Midbrain (tissue), 1 donor: Measurements from ENCODE around the gene PSMC5.
"Not testable (repeated sequence)": the region's sequence is repeated elsewhere in the genome, so short reads cannot be mapped to it uniquely, and the experiment has no call there.

ENCODE experiments used
- DNase-seq: peaks from one replicate; lab custom pipeline; 2025; lab: John Stamatoyannopoulos, UW

The PSMC5 gene

DNA sequence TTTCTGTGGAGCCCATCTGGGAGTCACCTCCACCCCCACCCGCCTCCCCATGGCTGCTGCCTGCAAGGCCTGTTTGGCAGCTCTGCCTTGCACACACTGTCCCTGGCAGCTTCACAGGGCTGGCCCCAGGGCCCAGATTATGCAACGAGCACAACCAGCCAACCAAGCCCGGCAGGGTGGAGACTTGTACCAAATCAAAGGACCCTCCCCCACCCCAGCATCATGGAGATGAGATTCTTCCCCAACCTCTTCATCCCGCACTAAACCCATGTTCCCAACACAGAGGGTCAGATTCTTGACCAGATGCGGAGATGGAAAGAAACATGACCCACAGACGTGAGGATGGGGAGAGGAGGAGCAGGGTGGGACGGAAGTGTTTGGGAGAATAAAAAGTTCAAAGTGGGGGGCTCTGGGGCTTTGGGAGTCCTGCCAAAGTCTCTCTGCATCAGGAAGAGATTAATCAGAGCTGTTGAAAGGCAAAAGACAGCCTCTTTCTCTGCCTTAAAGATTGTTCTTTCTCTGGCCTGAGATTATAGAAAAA, 11.5 kb downstream of the PSMC5 start:
- peak; percentile 91 for DNase-seq

DNA sequence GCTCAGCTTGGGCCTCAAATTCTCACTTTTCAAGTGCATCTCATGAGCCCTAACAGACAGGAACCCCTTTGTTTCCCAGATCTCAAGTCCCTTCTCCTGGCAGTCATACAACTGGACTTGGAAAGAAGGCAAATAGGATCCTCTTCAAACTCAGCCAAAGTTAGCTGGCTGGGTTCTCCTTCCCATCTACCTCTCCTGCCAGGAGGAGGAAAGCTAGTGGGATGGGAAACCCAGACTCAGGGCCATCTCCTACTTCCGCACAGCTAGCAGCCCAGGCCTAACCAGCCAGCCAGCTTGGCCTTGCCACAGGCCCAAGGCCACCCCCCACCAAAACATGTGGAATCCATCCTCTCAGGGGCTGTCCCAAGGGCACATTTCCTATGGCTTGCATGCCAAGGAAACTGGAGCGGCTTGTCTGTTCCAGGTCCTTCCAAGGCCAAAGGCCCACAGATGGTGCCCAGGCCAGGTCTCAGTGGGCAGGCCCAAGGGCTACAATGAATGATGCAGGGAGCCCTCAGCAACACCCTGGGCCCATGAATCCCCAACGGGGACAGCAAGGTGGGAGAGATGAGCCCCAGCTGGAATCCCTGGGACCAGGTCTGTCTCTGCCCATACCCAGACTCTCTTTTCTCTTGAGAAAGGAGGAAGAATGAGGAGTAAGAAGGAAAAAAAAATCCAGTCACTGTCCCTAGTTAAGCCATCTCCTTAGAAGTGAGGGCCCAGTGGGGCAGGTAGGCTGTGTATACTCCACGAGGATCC, 13.5 kb downstream of the PSMC5 start:
- peak; percentile 31 for DNase-seq

- peak; percentile 51 for DNase-seq
These were observed 14.3 kb downstream of the PSMC5 start for GRCh38 chr17:63841350-63842172.

DNA sequence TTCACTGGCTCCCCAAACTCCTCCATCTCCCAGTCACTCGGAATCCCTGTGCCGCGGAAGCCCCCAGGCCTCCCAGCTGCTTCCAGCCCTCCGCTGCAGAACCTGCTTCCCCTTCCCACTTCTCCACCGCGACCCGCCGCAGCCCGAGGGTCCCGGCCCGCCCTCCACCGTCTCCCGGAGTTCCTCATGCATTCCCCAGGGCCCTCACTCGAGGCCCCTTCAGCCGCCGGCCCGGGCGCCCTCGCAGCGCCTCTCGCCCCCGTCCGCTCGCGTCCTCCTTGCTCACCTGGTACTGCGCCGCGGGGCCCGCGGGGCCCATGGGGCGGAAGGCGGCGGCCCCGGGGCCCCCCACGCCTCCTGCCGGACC, 14.9 kb downstream of the PSMC5 start:
- no peak for DNase-seq

GRCh38 chr17:63842540-63843386, 15.5 kb downstream of the PSMC5 start, which contains the start of gene SMARCD2:
Gene SMARCD2, minus strand, starts transcription at chr17:63842685. Its CDS starts 11 bp downstream, at chr17:63842674.
- peak; percentile 97 for DNase-seq

- not testable (repeated sequence) for DNase-seq
These were observed 16.2 kb downstream of the PSMC5 start for GRCh38 chr17:63843387-63843888.

- DNase-seq = no peak
These were observed 16.9 kb downstream of the PSMC5 start for GRCh38 chr17:63843910-63844677.

DNA sequence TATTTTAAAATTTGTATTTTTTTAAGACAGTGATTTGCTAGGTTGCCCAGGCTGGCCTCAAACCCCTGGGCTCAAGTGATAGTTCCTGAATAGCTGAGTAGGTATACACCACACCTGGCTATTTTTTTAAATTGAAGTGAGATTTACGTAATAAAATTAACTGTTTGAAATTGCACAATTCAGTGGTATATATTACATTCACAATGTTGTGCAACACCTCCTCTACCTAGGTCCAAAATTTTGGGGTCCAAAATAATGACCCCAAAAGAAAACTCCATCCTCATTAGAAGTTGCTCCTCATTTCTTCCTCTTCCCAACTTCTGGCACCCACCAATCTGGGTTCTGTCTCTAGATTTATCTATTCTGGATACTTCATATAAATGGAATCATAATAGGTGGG, 18.3 kb downstream of the PSMC5 start:
- no peak for DNase-seq

- no peak for DNase-seq
These were observed 20.5 kb downstream of the PSMC5 start for GRCh38 chr17:63847525-63848249.

DNA sequence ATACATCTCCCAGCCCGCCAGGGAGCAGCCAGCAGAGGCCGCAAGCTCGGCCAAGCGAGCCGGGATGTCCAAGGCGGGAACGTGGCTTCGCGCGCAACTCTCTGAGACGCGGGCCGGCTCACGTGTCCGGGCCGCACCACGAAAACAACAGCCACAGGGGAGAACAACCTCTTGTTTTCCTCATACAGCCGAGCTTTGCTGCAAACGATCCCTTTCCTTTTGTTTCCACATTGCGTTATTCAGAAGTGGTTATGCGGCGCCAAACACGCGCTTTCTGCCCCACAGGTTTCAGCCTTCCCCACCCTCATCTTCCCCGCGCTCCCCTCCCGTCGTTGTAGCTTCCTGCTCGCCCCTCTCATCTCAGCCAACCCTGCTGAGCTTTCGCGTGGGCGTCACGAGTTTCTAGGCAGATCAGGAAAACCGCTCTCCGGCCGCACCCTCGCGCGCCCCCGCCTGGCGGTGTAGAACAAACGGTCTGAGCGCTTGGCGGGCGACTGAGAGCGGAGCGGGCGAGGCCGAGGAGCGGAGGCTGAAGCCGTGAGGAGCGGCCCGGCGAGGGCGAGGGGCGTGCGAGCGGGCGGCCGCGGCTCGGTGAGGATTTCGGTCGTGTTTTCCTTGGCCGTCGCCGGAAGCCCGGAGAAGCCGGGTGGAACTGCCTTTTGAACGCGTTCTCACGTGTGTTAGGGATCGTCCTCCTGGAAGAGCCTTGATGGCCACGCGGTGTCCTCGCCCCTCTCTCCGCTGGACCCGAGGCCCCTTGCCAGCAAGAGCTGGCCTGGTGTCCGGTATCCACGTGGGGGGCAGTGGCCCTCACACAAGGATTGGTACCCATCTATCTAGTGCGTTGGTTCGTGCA, 21.8 kb downstream of the PSMC5 start:
- peak; percentile 86 for DNase-seq

GRCh38 chr17:63850401-63850800, 23.2 kb downstream of the PSMC5 start:
- DNase-seq = no peak

DNA sequence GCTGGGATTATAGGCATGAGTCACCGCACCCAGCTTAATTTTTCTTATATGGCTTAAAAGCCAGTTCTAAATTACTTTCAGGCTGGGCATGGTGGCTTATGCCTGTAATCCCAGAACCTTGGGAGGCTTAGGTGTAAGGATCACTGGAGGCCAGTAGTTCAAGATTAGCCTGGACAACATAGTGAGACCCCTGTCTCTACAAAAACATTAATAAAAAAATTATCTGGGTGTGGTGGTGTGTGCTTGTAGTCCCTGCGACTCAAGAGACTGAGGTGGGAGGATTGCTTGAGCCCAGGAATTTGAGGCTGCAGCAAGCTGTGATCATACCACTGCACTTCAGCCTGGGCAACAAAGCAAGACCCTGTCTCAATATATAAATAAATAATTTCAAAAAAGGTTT, 26.0 kb downstream of the PSMC5 start:
- no peak for DNase-seq

DNA sequence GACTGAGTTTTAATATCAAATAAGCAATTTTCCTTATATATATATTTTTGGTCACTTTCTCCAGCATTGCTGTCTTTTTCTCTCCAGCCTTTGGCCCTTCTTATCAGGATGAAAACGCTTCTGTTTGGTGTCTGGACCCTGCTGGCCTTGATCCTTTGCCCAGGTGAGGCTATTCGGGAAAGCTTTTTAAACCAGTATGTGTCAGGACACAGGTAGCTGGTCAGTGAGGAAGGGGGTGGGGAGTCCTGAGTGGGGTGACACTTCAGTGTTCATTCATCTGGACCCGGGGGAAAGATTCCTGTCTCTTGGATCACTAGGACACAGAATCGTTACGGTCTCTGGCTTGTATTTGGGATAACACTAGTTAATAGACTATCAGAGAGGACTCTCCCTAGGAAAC, 27.5 kb downstream of the PSMC5 start:
- DNase-seq = no peak

- DNase-seq = no peak
These were observed 28.0 kb downstream of the PSMC5 start for GRCh38 chr17:63855185-63855584.

DNA sequence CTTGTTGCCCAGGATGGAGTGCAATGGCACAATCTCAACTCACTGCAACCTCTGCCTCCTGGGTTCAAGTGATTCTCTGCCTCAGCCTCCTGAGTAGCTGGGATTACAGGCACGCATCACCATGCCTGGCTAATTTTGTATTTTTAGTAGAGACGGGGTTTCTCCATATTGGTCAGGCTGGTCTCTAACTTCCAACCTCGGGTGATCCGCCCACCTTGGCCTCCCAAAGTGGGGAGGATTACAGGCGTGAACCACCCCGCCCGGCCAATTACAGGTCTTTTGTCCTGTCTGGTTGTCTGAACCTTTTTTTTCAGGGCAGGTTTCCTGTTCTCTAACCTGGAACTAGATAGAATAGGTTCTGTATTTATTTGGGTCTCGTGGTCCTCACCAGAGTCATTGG, 29.2 kb downstream of the PSMC5 start:
- DNase-seq = not testable (repeated sequence)

GRCh38 chr17:63859257-63859656, 32.0 kb downstream of the PSMC5 start:
- no peak for DNase-seq

DNA sequence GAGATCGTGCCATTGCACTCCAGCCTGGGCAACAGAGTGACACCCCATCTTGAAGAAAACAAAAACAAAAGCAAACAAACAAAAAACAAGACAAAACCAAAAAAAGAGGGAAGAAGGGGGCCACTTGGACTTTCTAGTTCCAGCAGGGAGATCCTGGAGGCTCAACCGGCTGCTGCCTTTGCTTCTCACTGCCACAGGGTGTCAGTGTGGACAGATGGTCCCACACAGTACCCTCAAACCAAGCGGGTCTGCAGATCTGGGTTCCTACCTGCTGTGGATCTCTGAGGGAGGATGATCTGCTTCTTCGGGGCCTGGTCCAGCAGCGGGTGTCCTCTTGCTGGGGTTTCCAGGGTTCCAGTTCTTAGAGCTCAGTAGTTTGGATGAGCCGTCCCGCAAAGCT, 39.4 kb downstream of the PSMC5 start:
- DNase-seq = not testable (repeated sequence)

DNA sequence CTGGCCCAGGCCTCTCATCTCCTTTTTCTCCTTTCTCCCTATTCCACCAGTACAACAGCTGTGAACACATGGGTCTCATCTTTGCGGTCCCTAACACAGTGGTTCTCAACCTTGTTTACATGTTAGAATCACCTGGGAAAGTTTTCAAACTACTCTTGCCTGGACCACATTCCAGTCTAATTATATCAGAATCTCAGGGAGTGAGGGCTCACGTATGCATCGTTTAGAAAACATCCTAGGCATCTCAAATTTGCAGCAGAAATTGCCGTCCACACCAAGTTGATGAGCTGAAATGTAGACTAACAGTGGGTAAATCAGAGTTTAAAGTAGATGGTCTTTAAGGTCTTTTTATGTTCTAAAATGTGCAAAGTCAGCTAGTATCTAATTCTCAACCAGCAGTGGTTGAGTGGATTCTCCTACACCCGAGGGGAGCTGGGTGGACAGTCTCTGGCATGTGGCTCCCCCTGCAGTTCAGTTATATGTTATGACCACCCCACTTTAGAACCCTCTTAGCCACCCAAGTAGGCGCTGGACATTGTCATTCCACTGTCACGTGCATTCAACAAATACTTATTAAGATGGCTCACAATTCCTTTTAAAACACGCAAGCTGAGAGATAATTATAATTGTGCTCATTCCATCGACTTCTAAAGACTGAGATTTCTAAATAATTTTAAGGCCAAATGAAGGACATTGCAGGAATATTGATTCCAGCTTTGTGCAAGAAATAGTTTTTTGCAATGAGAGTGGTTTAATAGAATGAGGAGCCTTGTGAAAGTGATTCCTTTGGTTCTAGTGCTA, 42.5 kb downstream of the PSMC5 start:
- DNase-seq = not testable (repeated sequence)

GRCh38 chr17:63870292-63870665, 43.0 kb downstream of the PSMC5 start:
- DNase-seq = not testable (repeated sequence)
